Stimulated activated CD4-positive, alpha-beta T cell treated with anti-CD3 and anti-CD28 coated beads, Interleukin-4, amount 100 ng/mL, for 1 hour (primary cell): ENCODE data around the gene ARHGAP26.
A peak's percentile ranks its signal among the peaks of the same experiment; 100 is the strongest.

Experiments used
- DNase-seq: peaks from one replicate; pipeline ENCODE4 v3.0.0-alpha.2; 2020

Gene ARHGAP26

DNA sequence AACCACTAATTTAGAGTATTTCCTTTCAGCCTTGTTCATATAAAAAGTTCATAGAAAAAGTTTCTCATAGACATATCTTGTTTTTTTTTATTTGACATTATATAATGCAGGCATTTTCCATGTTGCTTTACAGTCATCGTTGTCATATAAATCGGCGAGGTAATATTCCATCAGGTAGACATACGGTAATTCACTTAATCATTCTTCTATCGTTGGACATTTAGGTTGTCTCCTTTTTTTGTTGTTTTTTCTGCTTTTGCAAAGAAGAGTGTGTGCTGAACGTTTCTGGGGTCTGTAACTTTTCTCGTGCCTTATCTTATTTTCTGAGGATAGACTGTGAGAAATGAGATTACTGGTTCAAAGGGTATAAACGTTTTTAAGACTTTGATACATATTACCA, 283.6 kb downstream of the ARHGAP26 start:
- no peak for DNase-seq

DNA sequence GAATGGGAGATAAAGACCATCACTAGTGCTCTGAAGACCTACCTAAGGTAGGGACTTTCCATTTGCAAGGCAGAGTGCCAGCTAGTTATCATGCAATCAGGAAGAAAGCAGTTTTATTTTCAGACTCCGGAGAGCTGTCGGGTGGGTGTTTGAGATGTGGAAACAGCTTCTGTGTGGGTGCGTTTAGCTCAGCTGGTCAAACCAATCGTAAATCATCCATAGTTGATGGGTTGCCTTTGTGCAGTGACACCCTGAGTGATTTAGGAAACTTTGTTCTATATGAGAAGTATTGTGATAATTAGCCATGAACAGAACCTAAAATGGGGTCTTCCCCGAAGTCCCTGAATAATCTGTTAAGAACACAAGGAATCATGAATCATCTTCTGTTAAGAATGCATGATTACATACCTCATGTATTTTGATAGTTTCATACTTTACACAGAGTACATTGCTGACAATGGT, 284.3 kb downstream of the ARHGAP26 start:
- peak; percentile 8 for DNase-seq

DNA sequence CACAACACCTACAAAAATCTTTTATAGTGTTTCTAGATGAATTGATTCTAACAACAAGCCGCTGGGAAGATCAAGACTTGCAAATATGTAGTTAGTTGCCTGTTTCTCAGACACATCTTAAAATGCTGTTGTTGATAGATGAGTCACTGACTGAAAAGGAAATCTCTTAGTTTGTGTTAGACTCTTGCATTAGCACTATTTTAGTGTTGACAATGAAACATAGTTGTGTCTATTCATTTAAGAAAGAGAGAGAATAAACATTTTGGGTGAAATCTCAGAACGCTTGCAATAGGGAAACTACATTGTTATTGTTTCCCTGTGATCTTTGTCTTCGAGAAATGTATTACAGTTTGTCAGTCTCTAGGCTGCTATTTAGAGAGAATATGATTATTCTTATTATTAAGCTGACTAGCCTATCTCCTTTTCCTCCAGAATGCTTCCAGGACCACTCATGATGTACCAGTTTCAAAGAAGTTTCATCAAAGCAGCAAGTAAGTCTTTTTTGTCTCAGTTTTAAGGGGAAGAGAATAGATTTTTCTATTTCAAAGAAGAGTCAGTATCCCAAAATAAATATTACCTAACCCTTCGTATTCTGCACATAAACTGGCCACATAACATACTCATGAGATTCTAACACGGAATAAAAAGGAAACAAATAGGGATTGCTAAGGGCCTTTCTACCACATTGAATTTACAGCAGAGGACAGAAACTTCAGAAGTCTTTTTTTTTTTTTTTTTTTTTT, 285.6 kb downstream of the ARHGAP26 start:
- DNase-seq, result no peak

DNA sequence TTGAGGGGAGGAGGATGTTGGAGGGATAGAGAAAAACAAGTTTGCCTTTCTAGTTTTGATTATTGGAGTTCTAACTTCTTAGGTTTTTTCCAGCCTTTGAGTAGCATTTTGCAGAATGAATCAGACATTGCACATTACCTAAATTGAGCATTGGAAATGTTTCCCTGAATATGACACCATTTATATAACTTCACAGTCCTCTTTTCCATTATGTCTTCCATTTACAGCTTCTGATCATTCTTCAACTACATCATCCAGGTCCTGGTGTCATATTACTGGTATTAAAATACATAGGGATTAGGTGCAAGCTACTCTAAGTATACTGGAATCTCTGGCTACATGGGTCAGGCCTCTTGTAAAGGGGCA, 286.1 kb downstream of the ARHGAP26 start:
- no peak for DNase-seq

DNA sequence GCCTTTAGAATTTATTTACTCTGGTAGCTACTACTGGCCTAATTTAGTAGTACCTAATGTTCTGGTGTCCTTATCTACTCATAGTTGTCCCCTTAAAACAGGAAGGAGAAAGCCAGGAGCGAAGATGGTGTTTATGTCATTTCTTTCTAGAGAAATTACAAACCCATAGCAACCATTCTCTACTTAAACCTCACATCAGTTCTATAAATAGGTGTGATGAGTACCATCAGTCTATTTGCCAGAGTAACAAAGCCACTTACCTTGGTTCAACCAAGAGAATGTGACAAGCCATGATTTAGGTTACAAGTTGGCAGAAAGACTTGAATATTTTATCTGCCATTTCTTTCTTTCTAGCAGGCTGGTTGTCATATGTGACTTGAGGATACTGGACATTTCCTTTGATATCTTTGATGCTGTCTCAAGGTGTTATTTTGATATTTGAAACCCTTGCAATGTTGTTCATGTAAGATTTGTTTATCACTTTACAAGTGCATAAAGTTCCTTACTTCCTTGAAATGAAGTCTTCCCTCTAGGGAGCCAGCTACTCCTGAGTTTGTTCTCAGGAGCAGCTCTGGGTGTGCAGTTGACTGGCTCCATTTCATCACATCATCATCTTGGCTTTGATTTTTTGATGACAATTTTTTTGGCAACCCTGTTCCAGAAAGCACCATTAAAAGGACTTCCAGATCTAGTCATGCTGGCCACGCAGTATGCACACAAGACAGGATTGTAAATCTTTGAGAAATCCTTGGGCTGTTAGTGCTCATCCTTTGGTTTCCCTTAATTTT, 286.8 kb downstream of the ARHGAP26 start:
- DNase-seq, result no peak

DNA sequence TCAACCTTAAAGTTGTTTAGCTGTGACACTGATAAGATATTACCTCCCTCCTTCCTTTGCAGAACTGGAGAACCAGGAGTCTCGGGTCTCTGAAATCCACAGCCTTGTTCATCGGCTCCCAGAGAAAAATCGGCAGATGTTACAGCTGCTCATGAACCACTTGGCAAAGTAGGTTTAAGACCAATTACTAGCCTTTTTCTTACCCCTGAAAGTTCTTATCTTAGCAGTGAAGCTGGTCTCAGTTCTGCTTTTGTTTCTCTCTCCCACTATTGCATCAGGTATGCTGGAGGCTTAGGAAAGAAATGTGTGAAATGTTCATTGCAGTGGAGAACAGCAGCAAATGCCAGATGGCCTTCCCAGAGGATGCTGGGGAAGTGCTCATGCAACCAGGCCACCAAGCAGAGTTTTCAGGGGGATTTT, 287.4 kb downstream of the ARHGAP26 start:
- DNase-seq, result no peak

DNA sequence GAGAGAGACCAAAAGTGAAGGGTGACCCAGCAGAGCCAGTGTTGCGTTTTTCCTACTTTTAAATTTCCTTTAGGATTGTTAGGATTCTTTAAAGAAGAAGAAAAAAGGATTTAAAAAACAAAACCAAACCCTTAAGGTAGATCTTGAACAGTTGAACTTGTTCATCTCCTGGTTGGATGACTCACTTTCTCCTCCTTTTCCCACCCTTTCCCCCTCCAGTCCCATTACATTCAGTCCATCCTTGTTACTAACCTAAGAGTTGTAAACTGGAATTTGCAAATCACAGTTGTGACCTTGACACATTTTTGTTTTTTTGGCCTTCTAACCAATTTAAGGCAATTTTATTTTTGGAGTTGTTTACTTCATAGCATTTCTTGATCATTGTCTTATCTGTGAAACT, 289.2 kb downstream of the ARHGAP26 start:
- DNase-seq, result no peak

DNA sequence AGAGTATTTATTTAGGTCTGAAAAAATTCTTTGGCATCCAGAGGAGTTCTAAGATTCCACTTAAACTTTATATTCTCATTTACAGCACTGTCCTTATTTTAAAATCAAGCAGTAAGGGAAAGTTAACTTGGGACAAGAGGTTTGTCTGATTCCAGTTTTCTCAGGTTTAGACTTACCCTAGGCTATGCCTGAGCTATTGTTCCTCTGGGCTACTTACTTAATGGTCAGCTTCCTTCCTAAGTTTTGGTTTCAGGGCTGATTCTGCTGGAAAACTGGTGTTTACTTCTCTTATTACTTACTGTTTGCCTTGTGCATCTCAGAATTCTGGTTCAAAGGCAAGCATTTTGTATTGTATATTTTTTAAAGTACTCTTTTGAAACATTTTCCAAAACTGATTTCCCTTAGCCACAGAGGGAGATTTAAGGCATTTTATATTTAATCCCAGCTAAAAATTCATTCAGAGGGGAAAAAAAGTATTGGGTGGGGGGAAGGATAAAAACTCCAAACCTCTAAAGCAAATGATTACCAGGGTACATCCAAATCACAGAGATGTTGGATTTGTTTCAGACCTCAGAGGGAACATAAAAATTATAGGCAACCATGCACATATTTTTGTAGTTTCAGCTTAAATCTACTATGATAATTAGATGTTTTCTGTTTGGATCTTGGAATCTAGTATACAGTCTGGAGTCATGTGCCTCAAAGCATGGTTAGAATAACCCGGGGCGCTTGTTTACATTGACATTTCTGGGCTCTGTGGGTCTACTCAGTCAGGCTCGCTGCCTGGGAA, 290.0 kb downstream of the ARHGAP26 start:
- no peak for DNase-seq

DNA sequence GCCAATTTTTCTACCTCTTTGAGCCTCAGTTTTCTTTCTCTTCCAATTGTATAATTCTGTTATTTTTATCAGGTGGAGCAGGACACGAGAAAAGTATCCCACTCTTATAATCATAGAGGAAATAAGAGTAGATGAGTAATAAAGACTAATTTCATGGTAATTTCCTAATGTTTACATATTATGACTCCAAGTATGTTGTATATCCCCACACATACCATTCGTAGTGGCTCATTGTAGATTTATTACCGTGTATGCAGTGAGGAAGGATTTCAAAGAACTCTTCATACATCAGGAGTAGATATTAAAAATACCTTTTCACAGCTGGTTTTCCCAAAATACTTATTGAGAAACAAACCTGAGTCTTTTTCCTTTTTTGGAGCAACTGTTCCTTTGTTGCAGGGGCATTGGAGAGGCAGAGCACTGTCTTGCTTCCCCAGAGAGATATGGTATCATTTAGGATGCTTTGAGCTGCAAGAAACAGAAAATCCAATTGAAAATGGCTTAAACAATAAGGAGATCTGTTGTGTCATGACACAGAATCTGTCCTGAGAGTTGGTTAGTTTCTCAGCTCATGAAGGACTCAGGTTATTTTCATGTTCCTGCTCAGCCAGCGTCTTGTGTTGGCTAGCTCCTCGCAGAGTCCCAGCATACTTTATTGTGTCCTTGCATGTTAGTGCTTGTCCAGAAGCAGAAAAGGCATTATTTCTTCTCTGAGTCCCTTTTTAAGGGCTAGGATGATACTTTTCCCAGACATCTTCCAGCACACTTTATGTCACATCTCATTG, 291.2 kb downstream of the ARHGAP26 start:
- no peak for DNase-seq

DNA sequence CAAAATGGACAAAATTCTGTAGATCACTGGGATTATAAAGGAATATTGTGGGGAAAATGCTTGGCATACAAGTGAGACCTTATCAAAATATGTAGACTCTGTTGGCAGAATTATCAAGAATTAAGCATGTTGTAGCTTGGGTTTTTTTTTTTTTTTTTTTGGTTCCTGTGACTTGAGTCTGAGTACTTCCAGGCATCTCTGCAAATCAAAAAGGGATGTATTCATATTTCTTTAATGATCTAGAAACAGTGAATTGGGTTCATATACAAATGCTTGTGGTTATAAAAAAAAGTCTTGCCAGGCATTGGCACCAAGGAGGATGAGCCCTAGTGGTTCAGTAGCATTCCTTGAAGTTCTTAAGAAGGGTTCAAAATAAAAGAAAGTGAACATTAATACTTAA, 292.2 kb downstream of the ARHGAP26 start:
- no peak for DNase-seq

DNA sequence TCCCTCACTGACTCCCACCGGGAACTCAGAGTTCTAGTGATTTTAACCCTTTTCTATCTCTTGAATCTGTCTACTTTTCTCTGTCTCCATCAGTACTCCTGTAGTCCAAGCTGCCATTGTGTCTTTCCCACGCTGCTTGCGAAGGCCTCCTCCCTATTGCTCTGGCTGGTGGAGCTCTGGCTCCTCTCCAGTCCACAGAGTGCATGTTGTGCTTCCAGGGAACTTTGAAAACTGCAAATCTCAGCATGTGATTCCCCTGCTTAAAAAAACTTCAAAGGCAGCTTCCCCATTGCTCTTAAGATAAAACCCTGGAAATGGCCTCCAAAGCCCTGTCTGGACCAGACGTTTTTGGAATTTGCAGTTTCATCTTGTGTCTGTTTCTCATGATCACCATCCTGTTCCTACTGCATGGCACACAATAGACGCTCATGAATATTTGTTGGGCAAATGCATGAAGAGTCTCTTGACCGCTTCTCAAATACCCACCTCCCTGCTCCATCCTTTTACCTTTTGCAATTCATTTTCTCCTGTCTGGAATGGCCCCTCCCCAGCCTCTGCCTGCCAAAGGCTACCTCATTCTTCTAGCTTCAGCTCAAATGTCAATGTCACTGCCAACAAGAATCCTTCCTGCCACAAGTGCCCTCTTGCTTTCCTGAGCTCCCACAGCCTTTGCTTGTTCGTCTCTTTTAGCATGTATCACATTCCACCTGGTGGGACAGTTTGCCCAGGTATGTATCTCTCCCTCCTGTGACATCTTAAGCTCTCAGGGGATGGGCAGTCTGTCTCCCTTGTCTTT, 293.2 kb downstream of the ARHGAP26 start:
- no peak for DNase-seq

DNA sequence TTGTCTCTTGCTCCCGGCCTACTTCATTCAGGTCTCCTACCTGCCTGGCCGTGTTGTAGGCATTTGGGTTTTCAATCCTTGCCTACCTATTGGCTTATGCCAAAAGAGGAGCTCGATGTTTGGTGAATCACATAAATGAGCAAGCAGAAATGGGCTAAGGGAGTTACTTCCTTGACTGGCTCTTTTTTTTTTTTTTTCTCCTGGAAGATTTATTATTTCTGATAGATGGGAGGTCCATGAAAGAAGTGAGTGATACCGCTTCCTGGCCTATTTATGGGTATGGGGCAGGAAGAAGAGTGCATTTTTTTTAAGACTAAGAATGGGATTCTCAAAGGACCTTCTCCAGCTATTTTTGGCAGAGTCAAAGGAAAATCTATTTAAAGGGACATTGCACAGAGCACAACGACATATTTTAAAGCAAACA, 294.1 kb downstream of the ARHGAP26 start:
- DNase-seq, result no peak

DNA sequence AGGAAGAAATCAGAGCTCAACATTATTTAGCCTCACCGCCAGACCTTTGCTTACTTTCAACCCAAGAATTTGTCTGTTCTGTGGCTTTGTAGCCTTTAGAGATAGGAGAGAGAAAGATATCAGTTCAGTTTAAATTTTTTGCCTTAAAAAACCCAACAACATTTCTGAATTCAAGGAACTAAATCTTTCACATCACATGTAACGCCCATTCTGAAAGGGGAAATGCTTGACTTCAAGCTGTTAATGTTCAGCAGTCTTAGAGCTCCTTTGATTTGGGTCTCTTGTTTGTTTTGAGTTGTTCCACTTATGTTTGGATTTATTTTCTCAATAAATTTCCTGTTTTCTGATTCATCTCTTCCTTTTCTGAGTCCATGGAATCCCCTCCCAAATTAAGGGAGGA, 294.5 kb downstream of the ARHGAP26 start:
- no peak for DNase-seq

DNA sequence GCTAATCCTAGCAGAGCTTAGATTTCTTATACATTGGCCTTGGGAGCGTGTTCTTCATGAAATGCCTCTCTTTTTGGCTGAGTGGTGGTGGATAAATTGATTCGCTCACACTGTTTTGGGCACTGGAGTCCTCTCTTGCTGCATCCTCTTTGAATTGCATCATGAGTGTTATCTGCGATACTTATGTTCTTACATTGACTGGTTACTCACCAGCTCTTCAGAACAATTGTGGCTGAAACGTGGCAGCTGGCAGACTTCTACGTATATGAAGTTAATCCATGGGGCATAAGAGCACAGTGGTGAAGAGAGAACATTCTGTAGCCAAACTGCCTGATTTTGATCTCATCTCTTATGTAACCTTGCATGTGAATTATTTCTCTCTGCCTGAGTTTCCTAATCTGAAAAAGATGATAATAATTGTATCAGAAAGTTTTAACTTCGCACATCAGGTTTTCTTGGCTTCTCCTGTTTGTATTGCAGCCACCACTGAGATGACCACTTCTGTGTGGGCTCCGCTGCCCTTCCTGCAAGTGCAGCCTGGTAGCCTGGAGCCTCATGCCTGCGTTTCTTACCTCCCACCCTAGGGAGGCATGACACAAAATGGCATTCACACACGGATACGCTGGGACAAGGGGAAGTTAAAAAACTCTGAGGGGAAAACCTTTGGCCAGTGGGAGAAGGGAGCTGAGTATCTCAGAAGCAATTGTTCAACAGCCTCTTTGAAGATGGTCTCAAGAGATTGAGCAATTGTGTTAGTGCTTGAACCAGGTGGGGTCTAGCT, 295.2 kb downstream of the ARHGAP26 start:
- no peak for DNase-seq

DNA sequence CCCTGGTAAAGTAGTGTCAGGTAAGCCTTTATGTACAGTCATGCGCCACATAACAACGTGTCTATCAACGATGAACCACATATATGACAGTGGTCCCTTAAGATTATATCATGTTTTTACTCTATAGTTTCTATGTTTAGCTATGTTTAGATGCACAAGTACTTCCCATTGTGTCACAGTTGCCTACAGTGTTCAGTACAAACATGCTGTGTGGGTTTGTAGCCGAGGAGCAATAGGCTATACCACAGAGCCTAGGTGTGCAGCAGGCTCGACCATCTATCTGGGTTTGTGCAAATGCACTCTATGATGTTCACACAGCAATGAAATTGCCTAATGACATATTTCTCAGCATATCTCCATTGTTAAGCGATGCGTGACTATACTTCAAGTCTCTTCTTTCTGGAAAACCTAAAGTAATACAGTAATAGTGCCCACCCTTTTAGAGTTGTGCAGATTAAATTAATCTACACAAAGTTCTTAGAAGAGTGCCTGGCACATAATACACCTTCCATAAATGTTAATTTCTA, 295.9 kb downstream of the ARHGAP26 start:
- no peak for DNase-seq

DNA sequence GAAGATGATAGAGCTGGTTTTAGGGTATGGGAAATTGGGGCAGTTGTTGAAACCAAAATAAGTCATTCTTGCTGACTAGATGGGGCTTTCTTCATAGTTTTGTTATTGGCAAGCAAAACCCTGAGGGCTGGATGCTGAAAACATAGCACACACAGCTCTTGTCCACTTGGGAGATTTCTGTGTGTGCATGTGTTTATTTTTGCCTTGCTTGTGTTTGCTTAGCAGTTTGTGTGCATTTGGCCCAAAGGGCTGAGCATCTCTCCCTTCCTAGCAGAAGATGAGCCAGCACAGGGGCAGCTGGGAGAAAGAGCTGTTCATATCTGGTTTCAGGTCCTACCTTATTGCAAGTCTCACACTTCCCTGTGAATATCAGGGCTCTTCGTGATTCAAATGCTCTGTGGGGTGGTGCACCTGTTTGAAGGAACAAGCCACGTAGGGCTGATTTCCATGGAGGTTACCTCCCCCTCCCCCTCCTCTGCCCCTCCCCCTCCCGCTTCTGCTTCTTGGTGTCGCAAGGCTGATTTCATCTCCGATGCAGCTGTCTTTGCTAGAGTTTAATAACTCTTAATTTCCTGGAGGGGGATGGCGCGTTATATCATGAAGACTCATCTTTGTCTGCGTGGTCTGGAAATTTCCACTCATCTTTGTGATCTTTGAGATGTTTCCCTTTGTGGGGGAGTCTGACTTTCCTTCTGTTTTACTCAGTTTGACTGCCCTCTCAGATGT, 296.5 kb downstream of the ARHGAP26 start:
- DNase-seq, result peak; percentile 26

DNA sequence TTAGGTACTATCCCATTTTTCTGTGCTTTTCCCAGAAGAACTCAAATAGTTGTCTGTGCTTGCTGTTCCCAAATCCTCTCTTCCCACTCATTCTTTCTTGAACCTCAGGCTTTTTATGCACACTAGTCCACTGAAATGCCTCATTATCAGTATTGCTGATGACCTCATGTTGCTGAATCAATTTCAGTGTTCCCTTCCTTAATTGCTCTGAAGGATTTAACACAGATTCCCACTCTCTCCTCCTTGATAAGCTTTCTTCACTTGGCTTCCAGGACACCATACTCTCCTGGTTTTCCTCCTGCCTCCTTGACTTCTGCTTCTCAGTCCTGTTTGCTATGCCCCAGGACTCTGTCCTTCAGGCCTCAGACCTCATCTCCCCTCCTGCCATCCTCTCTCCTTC, 298.5 kb downstream of the ARHGAP26 start:
- no peak for DNase-seq

DNA sequence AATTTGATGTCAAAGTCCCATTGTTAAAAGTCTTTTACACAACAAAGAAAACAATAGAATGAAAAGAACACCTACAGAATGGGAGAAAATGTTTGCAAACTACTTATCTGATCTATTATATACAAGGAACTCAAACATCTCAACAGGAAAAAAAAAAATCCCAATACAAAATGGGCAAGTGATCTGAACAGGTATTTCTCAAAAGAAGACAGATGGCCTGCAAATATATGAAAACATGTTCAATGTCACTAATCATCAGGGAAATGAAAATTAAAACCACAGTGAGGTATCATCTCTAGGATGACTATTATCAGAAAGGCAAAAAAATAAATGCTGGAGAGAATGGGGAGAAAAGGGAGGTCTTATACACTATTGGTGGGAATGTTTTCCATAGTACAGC, 301.8 kb downstream of the ARHGAP26 start:
- DNase-seq, result no peak

DNA sequence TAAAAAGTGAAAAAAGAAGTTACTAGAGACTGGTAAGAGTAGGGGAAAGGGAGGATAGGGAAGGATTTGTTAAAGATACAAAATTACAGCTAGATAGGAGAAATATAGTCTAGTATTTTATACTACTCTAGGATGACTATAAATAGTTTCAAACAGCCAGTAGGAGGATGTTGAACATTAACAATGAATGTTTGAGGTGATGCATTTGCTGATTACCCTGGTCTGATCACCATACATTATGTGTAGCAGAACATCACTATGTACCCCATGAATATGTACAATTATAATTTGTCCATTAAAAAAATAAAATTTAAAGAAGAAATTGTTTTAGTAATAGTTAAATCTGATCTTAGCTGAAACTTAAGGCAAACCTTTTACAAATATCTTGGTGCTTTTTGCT, 302.6 kb downstream of the ARHGAP26 start:
- no peak for DNase-seq

DNA sequence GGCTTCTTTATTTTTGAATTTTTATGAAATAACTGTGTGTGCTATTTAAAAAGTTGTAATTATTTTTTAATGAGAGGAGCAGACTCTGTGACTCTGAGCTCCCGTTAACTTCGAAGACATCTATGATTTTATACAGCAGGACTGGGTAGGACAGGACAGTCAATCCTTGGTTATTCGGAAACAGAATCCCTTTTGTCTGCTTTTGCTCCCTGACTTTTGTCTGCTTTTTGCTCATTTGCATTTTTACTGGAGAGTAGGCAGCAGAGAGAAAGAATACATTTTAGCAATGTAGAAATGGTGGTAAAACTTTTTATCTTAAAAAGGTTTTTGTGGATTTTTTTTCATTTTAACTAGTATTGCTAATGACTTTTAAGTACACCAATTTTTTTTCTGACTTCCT, 303.6 kb downstream of the ARHGAP26 start:
- no peak for DNase-seq
